ENCODE measurements around the gene CTDNEP1.

Gene CTDNEP1

GRCh38 chr17:7215652-7216180, 35.8 kb downstream of the CTDNEP1 start:
- FAIRE-seq = no peak
- TF ChIP-seq CTCF (IDR thresholded peaks at IDR 0.05; ENCODE audit: insufficient read depth, missing control alignments) = no peak
- DNase-seq (ENCODE audit: insufficient read length, low spot score) = no peak

- no peak for TF ChIP-seq CTCF (IDR thresholded peaks at IDR 0.05; ENCODE audit: insufficient read depth, missing control alignments)
- peak; percentile 82 for DNase-seq (ENCODE audit: insufficient read length, low spot score)
- FAIRE-seq = no peak
These were observed 36.3 kb downstream of the CTDNEP1 start for GRCh38 chr17:7215136-7215638.

GRCh38 chr17:7214300-7215135, 37.0 kb downstream of the CTDNEP1 start:
- TF ChIP-seq CTCF (IDR thresholded peaks at IDR 0.05; ENCODE audit: insufficient read depth, missing control alignments) = peak; percentile 20
- DNase-seq (ENCODE audit: insufficient read length, low spot score) (peak; percentile 94), FAIRE-seq (no peak)

GRCh38 chr17:7213895-7214299, 37.6 kb downstream of the CTDNEP1 start:
- peak; percentile 77 for DNase-seq (ENCODE audit: insufficient read length, low spot score)
- TF ChIP-seq CTCF (IDR thresholded peaks at IDR 0.05; ENCODE audit: insufficient read depth, missing control alignments) = peak; percentile 32
- FAIRE-seq = peak; percentile 38

GRCh38 chr17:7211491-7212273, 39.9 kb downstream of the CTDNEP1 start:
- no peak for TF ChIP-seq CTCF (IDR thresholded peaks at IDR 0.05; ENCODE audit: insufficient read depth, missing control alignments)
- FAIRE-seq (peak; percentile 6), DNase-seq (ENCODE audit: insufficient read length, low spot score) (no peak)

- TF ChIP-seq CTCF (IDR thresholded peaks at IDR 0.05; ENCODE audit: insufficient read depth, missing control alignments) = no peak
- DNase-seq (ENCODE audit: insufficient read length, low spot score) = no peak
- no peak for FAIRE-seq
These were observed 42.6 kb downstream of the CTDNEP1 start for GRCh38 chr17:7208754-7209460.
